ENCODE results near the gene SLC2A1.

- no peak for TF ChIP-seq CTCF (conservative IDR thresholded peaks at IDR 0.05)
- TF ChIP-seq ZFX (IDR thresholded peaks at IDR 0.05): no peak
Observed at GRCh38 chr1:42876009-42876408, 82.7 kb downstream of the SLC2A1 start.

Data from C4-2B (cell line).